RKO (cell line): Measurements from ENCODE around the gene DDX49.
A peak's percentile ranks its signal among the peaks of the same experiment; 100 is the strongest.

Experiments used
- DNase-seq: peaks from one replicate; pipeline ENCODE4 v3.0.0-alpha.2; 2016; ENCODE audit warnings: low spot score

The DDX49 gene, protein sequence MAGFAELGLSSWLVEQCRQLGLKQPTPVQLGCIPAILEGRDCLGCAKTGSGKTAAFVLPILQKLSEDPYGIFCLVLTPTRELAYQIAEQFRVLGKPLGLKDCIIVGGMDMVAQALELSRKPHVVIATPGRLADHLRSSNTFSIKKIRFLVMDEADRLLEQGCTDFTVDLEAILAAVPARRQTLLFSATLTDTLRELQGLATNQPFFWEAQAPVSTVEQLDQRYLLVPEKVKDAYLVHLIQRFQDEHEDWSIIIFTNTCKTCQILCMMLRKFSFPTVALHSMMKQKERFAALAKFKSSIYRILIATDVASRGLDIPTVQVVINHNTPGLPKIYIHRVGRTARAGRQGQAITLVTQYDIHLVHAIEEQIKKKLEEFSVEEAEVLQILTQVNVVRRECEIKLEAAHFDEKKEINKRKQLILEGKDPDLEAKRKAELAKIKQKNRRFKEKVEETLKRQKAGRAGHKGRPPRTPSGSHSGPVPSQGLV

DNA sequence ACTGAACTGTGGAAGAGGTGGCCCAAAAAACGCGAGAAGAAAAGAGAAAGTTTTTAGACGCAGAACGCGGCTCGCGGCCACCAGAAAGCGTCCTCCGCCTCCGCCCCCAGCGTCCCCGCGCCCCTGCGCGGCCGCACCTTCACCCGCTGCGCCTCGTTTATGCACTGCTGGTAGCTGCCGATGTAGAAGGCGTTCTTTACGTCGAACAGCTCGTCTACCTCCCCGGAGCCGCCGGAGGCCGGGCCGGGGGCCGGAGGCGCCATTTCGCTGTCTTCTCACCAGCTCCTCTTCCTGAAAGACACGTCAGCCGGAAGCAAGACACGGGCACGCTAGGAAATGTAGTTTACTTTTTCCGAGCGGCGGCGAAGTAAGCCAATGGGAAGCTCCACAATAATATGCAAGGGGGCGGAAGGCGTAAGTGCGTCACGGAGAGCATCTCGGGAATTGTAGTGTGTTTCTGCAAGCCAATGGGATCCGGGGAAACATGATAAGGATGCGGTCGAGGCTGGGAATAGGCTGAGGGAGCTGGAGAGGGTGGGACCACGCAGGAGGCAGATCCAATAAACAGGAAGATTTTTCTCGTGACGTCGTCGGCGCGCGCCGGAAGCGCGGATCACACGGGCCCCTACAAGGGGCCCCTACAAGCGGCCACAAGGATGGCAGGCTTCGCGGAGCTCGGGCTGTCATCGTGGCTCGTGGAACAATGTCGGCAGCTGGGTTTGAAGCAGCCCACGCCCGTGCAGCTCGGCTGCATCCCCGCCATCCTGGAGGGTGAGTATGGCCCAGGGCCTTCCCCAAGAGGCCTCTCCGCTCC lies at the start of gene DDX49, which contains the start of gene COPE:
TSS of gene DDX49 (plus strand) at position 630 of the 814 bp plus-strand sequence. CDS start at position 657, 27 bp downstream.
TSS of gene COPE (minus strand) at position 302 of the 814 bp plus-strand sequence. CDS start at position 263, 39 bp downstream.
- DNase-seq = peak; percentile 100

DNA sequence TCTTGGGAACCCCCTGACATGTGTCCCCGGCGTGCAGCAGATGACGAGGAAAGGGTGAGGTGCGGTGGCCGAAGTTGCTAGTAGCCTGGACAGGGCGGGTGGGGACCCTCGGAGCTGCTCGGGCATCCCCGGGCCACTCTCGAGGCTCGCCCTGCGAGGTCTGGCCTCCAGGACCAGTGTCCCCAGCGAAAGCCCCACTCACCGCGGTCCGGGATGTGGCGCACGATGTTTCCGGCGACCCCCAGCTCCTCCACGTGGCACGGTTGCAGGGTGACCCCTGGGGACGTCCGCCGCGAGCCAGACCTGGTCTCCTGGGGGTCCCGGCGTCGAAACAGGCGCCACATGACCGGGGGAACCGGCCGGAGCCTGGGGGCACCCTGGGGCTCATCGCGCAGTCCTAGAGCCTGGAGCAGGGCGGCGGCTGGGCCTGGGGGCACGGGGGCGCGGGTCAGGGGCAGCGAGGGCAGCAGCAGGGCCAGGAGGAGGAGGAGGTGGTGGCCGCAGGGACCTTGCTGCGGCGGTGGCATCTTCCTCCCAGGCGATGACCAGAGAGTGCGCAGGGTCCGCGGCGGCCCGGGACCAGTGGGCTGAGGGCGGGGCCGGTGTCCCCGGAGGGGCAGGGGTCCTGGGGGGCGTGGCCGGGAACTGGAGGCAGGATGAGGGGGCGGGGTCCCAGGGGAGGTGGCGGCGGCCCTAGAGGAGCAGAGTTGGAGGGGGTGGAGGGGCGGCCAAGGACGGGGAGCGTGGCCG lies 49.6 kb upstream of the DDX49 start:
- no peak for DNase-seq

DNA sequence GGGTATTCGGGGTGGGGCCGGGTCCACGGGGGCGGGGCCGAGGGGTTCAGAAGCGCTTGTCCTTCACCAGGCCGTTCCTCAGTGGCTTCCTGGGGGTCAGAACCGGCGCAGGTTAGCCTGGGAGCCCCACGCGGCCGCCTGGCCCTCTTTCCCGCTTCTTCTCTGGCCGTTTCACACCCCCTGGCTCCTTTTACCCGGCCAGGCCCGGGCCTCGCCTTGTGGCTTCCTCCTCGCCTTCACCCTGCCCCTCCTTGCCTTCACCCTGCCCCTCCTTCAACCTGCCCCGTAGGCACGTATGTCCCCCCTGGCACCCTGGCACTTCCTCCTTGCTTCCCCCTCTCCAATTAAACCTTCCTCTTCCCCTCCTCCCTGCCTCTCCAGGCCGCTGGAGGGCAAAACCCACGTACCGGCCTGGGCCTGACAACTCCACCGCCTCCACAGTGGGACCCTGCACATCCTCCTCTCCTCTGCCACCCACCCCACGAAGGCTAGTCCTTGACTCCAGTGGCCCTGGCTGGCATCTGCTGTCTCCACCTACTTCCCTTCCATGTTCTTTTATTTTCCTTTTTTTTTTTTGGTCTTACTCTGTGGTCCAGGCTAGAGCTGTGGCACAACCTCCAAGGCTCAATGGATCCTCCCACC lies 48.9 kb upstream of the DDX49 start:
- DNase-seq = no peak

DNA sequence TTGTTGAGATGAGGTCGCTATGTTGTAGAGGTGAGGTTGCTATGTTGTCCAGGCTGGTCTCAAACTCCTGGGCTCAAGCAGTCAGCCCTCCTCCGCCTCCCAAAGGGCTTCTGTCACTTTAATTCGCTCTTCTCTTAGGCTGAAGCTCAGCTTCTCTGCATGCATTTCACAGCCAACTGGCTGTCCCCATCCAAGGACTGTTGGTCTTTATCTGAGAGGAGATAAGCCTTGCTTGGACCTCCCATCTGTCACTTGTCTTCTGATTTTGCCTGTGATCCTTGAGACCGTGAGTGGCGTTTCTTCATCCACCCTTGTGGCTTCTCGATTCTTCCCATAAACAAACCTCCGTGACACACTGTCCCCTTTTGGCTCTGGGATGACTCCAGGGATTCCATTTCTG lies 48.0 kb upstream of the DDX49 start:
- no peak for DNase-seq

DNA sequence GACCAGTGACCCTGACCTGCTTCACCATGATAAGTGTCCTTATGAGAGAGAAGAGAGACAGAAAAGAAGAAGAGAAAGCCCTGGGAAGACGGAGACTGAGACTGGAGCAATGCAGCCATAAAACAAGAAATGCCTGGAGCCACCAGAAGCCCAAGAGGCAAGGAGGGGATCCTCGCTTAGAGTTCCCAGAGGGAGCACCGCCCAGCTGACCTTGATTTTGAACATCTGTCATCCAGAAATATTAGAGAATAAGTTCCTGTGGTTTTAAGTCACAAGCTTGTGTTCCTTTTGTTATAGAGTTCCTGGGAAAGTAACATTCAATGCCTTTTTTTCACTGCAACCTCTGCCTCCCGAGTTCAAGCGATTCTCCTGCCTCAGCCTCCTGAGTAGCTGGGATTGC lies 43.8 kb upstream of the DDX49 start:
- no peak for DNase-seq

DNA sequence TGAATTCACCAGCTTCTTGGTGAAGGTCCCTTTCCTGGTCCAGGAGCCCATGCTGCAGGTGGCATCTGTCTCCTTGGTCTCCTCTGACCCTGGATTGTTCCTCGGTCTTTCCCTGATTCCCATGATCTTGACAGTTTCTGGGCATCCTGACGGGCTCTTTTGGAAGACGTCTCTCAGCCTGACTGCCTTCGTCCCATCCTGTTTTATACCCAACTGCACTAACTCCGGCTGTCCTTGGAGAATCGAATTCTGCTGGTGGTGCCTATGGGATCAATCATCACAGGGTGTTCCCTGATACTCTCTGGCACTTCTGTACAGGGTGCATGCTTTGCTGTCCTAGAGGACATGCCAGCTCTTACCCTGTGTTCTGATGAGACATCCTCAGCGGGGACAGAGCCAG lies 42.6 kb upstream of the DDX49 start:
- DNase-seq = no peak

DNA sequence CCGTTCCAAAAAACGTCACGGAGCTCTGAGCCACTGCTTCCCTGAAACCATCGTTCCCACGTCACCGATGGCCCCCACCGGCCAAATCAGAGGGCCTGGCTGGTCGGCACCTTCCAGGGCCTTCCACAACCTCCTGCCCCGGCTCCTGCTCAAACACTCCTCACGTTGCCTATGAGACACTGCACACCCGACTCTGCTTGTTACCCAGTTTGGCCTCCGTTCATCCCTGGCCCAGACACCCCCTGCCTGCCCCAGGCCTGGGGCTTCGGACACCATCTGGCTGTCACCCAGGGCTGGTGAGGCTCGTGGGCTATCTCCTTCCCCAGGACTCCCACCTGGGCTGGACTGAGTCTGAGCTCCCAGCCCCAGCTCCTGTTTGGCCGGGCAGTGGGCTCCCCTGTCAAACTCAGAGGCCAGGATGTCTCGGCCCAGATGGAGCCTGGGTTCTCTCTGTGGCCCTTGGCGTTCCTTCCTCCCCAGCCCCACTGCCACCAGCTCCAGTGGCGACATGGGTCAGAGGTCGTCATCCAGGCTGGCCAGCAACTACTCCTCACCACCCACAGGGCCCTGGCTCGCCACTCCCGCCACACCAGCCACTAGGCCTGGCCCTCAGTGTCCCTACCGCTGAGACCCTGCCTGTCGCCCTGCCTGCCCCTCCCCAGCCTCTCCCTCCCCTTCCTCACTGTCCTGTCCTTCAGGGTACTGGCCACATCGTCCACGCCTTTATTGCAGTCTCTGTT lies 41.3 kb upstream of the DDX49 start:
- DNase-seq = no peak

DNA sequence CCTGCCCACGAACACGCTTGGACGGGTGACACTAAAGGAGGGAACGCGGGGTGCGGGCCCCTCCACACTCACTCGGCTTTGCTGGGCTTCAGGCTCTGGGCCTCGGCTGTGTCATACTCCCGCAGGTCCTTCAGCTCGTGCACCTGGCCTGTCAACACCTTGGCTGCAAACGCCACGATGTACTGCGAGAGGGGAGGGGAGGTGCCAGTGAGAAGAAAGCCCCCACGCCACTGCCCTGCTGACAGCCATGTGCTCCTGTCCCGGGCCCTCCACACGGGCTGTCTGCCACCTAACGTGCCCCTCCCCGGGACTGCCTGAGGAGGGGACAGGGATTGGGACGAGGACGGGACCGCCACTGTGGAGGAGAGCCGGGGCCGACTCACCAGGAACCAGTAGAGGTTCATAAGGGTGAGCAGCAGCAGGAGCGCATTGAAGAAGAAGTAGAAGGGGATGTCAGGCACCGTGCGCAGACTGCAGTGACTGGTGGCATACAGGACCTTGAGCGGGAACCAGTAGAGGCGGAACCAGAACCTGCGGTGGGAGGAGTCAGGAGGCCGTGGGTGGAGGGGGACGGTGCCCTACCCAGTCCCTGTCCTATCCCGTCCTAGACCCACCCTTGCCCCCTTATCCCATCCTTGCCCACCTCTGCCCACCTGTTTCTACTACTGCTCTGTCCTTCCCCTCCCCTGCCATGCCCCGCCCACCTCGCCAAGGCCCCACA lies 40.5 kb upstream of the DDX49 start:
- no peak for DNase-seq

DNA sequence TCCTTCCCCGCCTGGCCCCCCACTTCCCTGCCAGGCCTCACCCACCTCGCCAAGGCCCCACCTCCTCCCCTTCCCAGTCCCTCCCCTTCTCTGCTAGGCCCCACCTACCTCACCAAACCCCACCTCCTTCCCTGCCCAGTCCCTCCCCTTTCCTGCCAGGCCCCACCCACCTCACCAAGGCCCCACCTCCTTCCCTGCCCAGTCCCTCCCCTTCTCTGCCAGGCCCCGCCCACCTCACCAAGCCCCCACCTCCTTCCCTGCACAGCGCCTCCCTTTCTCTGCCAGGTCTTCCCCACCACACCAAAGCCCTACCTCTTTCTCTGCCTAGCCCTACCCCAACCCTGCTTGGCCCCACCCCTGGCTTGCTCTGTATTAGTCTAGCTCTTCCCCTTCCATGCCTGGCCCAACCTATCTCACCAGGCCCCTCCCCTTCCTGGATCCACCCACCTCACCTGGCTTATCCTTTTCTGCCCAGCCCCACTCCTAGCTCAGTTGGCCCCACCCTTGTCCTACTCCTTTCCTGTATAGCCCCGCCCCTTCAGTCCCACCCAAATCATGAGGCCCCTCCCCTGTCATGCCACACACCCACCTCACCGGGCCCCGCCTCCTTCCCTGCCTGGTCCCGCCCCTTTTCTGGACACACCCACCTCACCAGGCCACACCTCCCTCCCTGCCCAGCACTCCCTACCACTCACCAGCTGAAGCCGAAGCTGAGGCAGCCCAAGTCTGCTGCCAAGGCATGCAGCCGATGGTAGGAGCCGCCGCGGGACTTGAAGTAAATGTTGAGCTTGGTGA lies 39.7 kb upstream of the DDX49 start:
- DNase-seq = peak; percentile 64

DNA sequence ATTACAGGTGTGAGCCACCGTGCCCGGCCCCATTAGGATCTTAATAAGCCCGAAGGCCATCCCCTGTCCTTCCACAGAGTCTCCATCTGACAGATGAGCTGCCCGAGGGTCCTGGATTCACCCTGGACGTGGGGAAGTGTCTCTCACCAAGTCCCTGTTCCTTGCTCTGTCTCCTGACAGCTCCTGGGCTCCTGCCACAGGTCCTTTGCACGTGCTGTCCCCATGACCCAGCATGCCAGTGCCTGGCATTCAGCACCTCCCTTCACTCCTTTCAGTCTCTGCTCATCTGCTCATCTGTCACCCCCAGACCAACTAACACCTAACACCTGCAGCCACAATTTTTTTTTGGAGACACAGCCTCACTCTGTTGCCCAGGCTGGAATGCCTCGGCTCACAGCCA lies 38.0 kb upstream of the DDX49 start:
- DNase-seq = no peak

DNA sequence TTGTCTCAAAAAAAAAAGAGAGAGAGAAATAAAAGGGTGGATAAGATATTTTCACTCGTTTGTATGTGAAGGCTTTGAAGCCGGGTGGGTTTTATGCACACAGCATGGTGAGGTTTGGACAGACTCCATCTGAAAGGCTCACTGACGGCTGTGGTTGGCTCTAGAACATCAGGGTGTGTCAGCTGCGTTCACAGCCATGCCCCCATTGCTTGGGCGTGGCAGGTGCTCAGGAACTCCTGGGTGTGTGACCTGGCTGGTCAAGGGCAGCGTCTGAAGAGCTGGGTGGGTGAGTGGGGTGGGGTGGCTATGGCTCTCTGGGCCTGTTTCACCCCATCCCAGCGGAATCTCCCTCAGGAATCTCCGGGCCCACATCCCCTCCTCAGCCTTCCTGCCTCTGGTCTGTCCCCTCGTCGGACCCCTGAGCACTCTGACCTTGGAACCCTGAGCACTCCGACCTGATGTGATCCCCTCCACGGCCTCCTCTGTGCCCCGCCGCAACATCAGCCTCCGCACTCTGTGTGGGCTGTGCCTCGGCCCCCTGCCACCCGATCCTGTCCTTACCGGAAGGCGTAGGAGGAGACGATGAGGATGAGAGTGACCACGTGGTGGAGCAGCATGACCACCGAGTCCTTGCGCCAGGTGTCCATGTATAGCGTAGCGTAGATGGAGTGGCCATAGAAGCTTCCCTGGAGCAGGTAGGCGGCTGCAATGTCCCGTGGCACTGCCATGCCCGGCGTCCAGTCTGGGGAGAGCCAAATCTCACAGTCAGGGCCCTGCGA lies 35.8 kb upstream of the DDX49 start:
- DNase-seq = no peak

DNA sequence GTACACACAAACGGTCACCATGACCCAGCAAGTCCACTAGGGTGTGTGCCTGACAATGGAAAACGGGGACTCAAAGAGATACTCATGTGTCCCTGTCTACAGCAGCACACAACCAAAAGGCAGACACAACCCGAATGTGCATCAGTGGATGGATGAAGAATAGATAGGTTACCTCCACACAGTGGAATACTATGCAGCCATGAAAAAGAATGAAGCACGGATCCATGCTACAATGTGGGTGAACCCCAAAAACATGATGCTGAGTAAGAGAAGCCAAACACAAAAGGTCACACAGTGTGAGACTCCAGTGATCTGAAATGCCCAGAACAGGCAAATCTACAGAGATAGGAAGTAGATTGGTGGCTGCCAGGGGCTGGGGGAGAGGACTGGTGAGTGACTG lies 32.5 kb upstream of the DDX49 start:
- DNase-seq = no peak

DNA sequence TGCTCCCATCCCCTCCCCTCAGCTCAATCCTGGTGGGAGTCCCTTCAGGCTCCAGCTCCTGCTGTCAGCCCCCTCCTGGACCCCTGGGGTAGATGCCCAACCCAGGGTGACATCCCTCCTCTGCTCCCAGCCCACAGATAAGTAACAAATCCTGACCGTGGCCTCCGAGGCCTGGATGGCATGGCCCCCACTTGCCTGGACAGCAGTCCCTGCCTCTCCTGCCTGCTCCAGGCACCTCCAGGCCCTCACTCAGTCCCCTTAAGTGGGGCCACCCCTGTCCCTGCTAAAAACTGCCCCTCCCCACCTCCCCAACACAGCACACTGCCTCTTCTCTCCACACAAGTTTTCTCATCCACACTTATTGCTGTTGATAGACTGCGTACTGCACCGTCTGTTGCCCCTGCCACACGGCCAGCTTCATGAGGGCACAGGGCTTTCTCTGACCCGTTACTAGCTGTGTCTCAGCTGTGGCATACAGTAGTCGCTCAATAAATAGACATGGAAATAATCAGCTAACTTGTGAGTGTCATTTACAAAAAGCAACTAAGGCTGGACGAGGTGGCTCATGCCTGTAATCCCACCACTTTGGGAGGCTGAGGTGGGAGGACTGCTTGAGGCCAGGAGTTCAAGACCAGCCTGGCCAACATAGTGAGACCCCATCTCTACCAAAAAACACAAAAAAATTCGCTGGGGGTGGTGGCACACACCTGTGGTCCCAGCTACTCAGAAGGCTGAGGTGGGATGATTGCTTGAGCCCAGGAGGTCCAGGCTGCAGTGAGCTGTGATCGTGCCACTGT lies 29.4 kb upstream of the DDX49 start:
- DNase-seq = no peak

DNA sequence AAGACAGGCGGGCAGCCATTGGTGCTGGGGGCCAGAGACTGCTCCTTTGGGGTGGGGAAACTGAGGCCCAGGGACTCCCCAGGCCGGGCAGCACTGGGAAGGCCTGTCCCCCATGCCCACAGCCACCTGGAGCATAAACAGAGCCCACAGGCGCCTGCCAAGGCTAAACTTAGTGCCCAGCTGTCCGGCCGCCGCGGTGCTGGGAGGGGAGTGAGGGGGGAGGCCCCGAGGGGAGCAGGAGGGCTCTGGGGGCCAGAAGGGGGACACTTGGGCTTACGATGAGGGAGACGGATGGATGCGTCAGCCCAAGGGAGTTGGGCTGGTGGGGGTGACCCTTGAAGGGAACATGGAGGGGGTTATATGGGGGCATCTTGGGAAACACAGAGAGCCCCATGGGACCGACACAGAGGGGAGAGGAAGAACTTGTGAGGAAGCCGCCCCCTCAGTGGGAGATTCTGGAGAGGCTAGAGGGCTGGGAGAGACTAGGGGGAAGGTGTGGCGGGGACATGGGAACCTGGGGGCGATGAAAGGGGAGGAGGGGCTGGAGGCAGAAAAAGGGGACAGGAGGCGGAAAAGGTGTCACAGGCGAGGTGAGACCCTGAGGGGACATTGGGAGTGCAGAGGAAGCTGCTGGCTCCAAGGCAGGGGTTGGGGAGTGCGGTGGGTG lies 25.8 kb upstream of the DDX49 start:
- no peak for DNase-seq

DNA sequence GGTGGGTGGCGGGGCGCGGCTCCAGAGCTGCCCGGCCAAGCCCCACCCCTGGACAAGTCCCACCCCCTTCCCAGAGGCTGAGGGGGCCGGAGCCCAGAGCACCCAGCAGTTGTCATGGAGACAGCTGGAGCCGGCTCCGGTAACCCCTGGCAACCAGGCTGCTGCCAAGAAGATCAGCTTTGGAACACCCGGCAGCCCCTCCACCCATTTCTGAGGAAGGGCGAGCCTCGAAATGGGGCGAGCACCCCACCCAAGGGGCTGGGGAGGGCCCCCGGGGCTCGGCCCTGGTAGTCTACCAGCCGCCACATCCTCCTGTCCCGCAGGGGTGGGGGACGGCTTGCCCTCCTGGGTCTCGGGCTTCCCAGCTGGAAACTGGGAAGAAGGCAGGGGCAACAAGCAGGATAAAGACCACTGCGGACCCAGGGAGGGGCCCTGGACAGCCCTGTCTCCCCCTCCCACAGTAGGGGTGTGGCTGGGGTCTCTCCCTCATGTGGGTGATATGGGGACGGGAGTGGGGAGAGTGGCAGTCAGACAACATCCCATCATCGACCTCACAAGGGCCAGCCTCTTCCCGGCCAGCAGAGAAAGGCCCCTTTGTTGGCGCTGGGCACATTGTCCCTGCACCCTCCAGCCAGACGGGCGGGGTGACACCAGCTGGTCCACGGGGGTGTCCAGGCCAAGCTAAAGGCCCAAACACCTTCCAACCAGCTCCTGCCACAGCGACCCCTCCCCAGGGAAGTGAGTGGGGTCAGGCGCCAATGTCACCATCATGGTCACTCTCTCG lies 25.1 kb upstream of the DDX49 start:
- no peak for DNase-seq

DNA sequence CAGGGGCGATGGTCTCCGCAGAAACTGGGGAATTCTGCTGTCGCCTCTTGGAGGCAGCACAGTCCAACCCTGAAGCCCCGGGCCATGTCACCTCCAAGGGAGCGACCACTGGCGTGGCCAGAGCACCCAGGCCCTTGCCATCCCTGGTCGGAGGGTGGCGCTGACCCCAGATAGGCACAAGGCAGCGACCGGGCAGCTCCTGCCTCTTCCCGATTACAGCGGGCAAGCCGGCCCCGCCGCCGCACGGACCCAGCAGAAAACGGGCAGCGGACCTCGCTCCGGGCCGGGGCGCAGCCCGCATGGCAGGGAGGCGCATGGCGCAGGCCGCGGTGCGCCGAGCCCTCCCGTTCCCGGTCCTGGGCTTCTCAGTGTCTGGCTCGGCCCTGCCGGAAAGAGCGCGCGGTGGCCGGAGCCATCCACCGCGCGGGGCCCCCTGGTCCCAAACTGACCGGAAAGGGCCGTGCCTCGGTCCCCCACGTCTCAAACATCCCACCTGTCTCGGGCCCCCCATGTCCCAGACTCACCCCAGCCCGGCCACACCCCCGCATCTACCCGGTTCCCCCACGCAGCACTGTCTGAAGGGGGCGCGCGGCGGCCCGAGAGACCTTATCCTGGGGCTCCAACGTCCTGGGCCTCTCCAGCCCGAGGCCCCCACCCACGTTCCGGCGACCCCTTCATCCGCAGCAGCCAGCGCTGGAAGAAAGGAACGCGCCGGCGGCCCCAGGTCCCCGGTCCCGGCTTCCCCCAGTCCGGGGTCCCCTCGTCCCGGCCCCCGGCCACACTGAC lies 24.3 kb upstream of the DDX49 start:
- DNase-seq = no peak
